Stimulated activated CD4-positive, alpha-beta T cell treated with anti-CD3 and anti-CD28 coated beads, Interleukin-1b, Interleukin-23, amount 100 ng/mL, for 4 hours (primary cell): Measurements from ENCODE around the gene CLK1.
A peak's percentile ranks its signal among the peaks of the same experiment; 100 is the strongest.

Experiments
- DNase-seq, 2 donors: peaks; one replicate each; pipeline ENCODE4 v3.0.0-alpha.2; 2020; ENCODE audit warnings: low read depth in 2 of 2

Gene CLK1

GRCh38 chr2:200811333-200812121 is 52.9 kb downstream of the CLK1 start, which contains the start of gene BZW1:
BZW1 (plus strand) TSS chr2:200811910; CDS start chr2:200813218, 1,308 bp downstream.
- peak; percentile 93 to 96 for DNase-seq

DNA sequence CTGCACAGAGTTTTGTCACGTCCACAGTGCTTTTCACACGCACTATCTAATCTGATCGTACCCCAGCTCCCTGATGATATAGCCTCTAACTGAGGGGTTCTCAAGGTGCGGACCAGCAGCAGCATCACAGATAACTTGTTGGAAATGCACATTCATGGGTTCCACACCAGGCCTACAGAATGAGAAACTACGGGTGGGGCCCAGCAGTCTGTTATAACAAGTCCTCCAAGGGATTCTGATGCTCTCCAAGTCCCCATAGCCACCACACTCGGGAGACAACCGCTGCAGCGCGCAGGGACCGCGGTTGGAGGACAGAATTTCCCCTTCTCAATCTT is 53.5 kb downstream of the CLK1 start:
- no peak for DNase-seq

- no peak for DNase-seq
Measured at GRCh38 chr2:200810252-200810997, 54.0 kb downstream of the CLK1 start.

GRCh38 chr2:200809506-200810251 is 54.8 kb downstream of the CLK1 start:
- no peak for DNase-seq
